ENCODE results near the gene SYTL1. TPM values are rescaled to one million over a fixed set of nuclear protein-coding genes. Genes with fewer than 3 reads are reported as not detected.
A peak's percentile ranks its signal among the peaks of the same experiment; 100 is the strongest.

Gene SYTL1
- total and polyA plus RNA-seq, 9 of the 15 experiments (the other 6 are each of a cell fraction or from before 2014, with no cell fraction given) = 0.04 to 9.3 (median 1.7) TPM

DNA sequence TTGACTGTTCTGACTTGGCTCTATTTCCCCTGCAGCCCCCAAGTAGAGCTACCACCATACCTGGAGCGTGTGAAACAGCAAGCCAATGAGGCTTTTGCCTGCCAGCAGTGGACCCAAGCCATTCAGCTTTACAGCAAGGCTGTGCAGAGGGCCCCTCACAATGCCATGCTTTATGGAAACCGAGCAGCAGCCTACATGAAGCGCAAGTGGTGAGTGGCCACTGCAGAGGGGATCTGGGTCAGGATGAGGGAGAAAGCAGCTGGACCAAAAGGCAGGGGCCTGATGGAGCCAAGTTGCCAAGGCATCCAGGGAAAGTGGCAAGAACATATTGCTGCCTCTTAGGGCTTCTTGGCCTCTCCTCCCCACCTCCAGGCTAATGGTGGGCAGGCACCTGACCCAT is 43.9 kb upstream of the SYTL1 start (continued):
- TF ChIP-seq, protein P1, sequence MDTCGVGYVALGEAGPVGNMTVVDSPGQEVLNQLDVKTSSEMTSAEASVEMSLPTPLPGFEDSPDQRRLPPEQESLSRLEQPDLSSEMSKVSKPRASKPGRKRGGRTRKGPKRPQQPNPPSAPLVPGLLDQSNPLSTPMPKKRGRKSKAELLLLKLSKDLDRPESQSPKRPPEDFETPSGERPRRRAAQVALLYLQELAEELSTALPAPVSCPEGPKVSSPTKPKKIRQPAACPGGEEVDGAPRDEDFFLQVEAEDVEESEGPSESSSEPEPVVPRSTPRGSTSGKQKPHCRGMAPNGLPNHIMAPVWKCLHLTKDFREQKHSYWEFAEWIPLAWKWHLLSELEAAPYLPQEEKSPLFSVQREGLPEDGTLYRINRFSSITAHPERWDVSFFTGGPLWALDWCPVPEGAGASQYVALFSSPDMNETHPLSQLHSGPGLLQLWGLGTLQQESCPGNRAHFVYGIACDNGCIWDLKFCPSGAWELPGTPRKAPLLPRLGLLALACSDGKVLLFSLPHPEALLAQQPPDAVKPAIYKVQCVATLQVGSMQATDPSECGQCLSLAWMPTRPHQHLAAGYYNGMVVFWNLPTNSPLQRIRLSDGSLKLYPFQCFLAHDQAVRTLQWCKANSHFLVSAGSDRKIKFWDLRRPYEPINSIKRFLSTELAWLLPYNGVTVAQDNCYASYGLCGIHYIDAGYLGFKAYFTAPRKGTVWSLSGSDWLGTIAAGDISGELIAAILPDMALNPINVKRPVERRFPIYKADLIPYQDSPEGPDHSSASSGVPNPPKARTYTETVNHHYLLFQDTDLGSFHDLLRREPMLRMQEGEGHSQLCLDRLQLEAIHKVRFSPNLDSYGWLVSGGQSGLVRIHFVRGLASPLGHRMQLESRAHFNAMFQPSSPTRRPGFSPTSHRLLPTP (IDR thresholded peaks at IDR 0.05; ENCODE audit: borderline replicate concordance, extremely low read depth, insufficient read length) = no peak
- no peak for TF ChIP-seq THRB (CRISPR knock-in tag; conservative IDR thresholded peaks at IDR 0.05)

GRCh38 chr1:27298632-27299384 is 43.0 kb upstream of the SYTL1 start:
- H2AFZ ChIP-seq (ENCODE audit: low read depth, low read length) = no peak overlapping the region
- H3K9me1 ChIP-seq (ENCODE audit: control insufficient read depth, insufficient read depth, low read length) = peaks cover 3% of the 10 kb centered on the region
- H3K4me2 ChIP-seq (ENCODE audit: insufficient read depth, low read length) = no peak overlapping the region
- in situ Hi-C loops (cut with MboI) = no loop called here
- peaks cover 0 to 7% of the 10 kb centered on the region in 2 experiments; a peak in 2 of 5 replicates for H3K4me1 ChIP-seq (replicated peaks in 1 of 2; ENCODE audit: control insufficient read depth in 2 of 2, insufficient read depth in 2 of 2, low read length in 2 of 2)
- no peaks in the 10 kb centered on the region for H3K27me3 ChIP-seq (ENCODE audit: control insufficient read depth in 2 of 2, insufficient read depth in 2 of 2, low read length in 2 of 2)
- no peaks in the 10 kb centered on the region for H3K79me2 ChIP-seq (ENCODE audit: control insufficient read depth, insufficient read depth, low read length)
- H3K36me3 ChIP-seq (ENCODE audit: control insufficient read depth, insufficient read depth, low read length) = peaks cover 43% of the 10 kb centered on the region; the same call in 2 of the 3 replicates
- no peak for DNase-seq (ENCODE audit: extremely low read depth in 1 of 4, low spot score in 3 of 4)
- intact Hi-C loops (cut with micrococcal nuclease) = loop anchor here (5.0 kb wide), 3 partner anchors 252 to 363 kb away; no protein-coding TSS in a partner anchor
- 58% methylated on average over 7 of the region's 8 CpGs for WGBS (ENCODE audit: insufficient coverage, low coverage, missing lambda C conversion rate)
- CTCF ChIA-PET (ENCODE audit: low intra/inter-chr PET ratio) = interaction anchor here (0.7 kb wide), 1 partner anchor 308 kb away, joined by 3 read pairs; no protein-coding TSS in a partner anchor
- POLR2A ChIA-PET = interaction anchor here (0.7 to 1.3 kb wide), 5 partner anchors 11 to 298 kb away, joined by 3 to 4 read pairs (median 3); no protein-coding TSS in a partner anchor
- FAIRE-seq = no peak
- no peak overlapping the region for H3K9ac ChIP-seq (ENCODE audit: insufficient read depth in 1 of 2, low read depth in 2 of 2, low read length in 2 of 2)
- no TSS peak for BruUV-seq (replicated peaks)
- no peak overlapping the region for H3K4me3 ChIP-seq
- ATAC-seq = no peak
- TF ChIP-seq ZKSCAN1 (IDR thresholded peaks at IDR 0.05; ENCODE audit: low read depth, low read length) (peak; percentile 79), NBN (IDR thresholded peaks at IDR 0.05; ENCODE audit: low read depth) (no peak)
- H4K20me1 ChIP-seq (replicated peaks; ENCODE audit: control insufficient read depth, insufficient read depth, low read length) = 0 out of 2 replicates have a peak, but pooled peaks cover 7% of the 10 kb centered on the region
- no peaks in the 10 kb centered on the region for H3K9me3 ChIP-seq (replicated peaks; ENCODE audit: control insufficient read depth, insufficient read depth, low read depth, low read length)
- no peak overlapping the region for H3K27ac ChIP-seq (ENCODE audit: extremely low read depth, low read depth, low read length)

Measured in K562 (cell line).